GM21528 (cell line): ENCODE measurements around the gene EPB41L2.
"Not testable (repeated sequence)": the region's sequence is repeated elsewhere in the genome, so short reads cannot be mapped to it uniquely, and the experiment has no call there.

Source experiments
- ATAC-seq: cut with Tn5 transposase; IDR thresholded peaks from one replicate; pipeline ENCODE4 v1.9.1; 2021; ENCODE audit warnings: mild to moderate bottlenecking, moderate library complexity; ENCODE audit not compliant: unreplicated experiment, low FRiP score

Gene EPB41L2

GRCh38 chr6:130826442-130827246, 236.4 kb downstream of the EPB41L2 start:
- no peak for ATAC-seq

GRCh38 chr6:130825772-130826441, 237.1 kb downstream of the EPB41L2 start:
- ATAC-seq, result no peak

GRCh38 chr6:130824978-130825694, 237.9 kb downstream of the EPB41L2 start:
- no peak for ATAC-seq

DNA sequence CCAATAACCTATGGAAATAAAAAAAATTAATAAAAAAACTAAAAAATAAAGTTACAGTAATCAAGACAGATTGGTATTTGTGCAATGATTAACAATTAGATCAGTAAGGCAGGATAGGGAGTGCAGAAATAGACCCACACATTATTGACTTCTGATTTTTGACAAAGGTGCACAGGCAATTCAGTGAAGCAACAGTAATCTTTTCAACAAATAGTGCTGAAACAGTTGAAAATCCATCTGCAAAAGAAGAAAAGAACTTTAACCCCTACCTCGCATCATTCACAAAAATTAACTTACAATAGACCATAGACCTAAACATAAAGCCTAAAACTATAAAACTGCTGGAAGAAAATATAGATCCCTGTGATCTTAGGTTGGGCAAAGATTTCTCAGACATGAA, 240.3 kb downstream of the EPB41L2 start:
- no peak for ATAC-seq

GRCh38 chr6:130815200-130816071, 247.6 kb downstream of the EPB41L2 start:
- no peak for ATAC-seq

GRCh38 chr6:130814506-130814905, 248.5 kb downstream of the EPB41L2 start:
- ATAC-seq, result no peak

GRCh38 chr6:130811932-130812331, 251.1 kb downstream of the EPB41L2 start:
- ATAC-seq, result no peak

DNA sequence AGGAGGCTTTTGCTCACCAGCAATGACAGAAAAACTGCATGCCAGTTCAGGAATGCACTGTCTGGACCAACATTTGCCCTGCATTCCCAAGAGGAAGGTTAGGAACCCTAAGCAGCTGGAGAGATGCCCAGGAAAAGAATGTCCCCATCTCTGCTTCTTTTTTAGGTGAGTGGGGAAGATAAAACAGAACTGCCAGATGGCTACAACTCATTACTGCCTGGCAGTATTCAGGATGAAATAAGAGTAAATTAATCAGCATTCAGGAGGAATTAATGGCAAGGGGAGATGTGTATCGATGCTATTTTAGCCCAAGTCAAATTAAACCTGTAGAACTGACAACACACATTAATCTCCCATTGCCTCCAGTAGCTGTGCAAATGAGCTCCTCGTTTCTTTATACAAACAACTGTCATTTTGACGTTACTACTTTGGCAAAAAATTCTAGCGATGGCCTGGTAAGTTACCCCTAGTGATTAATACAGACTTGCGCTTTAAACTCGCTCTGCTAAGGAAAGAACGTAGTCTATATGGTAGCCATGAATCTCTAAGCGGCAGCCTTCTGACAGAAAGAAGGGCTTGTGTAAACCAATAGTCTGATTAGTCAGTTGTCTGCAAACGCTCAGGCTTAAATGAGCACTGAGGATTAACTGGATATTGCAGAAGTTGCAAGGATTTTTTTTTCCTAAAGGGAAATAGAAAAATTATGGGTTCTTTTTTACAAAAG, 252.6 kb downstream of the EPB41L2 start:
- no peak for ATAC-seq

- ATAC-seq, result not testable (repeated sequence)
These were observed 261.7 kb downstream of the EPB41L2 start for GRCh38 chr6:130801368-130801767.

GRCh38 chr6:130797061-130797460, 266.0 kb downstream of the EPB41L2 start:
- no peak for ATAC-seq

GRCh38 chr6:130796313-130796905, 266.6 kb downstream of the EPB41L2 start:
- ATAC-seq, result no peak

DNA sequence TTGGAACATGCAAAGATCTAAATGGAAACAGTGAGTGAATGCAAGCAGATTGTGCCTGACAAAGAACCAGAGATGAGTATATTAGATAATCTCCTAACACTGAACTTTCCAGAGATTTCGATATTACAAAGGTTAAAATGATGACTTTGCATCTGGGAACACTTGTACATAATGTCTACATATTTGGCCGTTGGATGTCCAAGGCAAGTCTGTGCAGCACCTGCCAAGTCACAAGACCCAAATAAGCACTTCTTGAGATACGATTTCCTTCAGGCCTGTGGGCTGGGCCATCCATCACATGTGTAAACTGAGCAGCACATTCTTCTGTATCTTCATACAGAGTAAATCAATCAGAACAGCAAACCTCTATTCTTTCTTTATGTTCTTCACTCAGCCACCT, 268.3 kb downstream of the EPB41L2 start:
- ATAC-seq, result no peak

- no peak for ATAC-seq
These were observed 268.9 kb downstream of the EPB41L2 start for GRCh38 chr6:130794010-130794697.
